IMR-90 (cell line): ENCODE results near the gene PPT2. TPM values are rescaled to one million over a fixed set of nuclear protein-coding genes. Genes with fewer than 3 reads are reported as not detected.

Source experiments
- ATAC-seq: fragments of 200-7000 bp; cut with Tn5 transposase; 2 replicates; pipeline ENCODE4 v1.9.1; 2020; ENCODE audit warnings: low read depth, mild to moderate bottlenecking, moderate library complexity
- BruUV-seq: library from RNA; stranded (reverse); fragments of 400-500 nt; replicated peaks from 2 replicates; lab custom pipeline; 2021; lab: Mats Ljungman, UMichigan
- CTCF ChIA-PET: fragments of 300-600 bp; formaldehyde crosslinking; extraction: SDS; loops from one replicate; lab custom pipeline; 2021; ENCODE audit warnings: antibody characterized with exemption; lab: Yijun Ruan, JAX
- POLR2A ChIA-PET: fragments of 300-600 bp; sonication (Branson Sonifier 250); formaldehyde crosslinking; loops from one replicate; lab custom pipeline; 2022; ENCODE audit warnings: antibody characterized with exemption; ENCODE audit not compliant: unreplicated experiment; lab: Charles Lee
- DNase-seq: peaks from one replicate; pipeline ENCODE4 v3.0.0; 2013
- H2AFZ ChIP-seq: replicated peaks from 2 replicates; pipeline ENCODE3; 2013; ENCODE audit warnings: low read length, mild to moderate bottlenecking; ENCODE audit not compliant: poor library complexity
- H2AK5ac ChIP-seq: 2 replicates; pipeline ENCODE4 v1.6.1; 2013; ENCODE audit warnings: low read depth, low read length, inconsistent platforms
- H2AK9ac ChIP-seq: replicated peaks from 2 replicates; pipeline ENCODE3; 2013; ENCODE audit warnings: mild to moderate bottlenecking, low read depth, low read length, moderate library complexity; ENCODE audit not compliant: poor library complexity
- H2BK120ac ChIP-seq: 2 replicates; pipeline ENCODE4 v1.6.1; 2013; ENCODE audit warnings: low read depth, low read length, inconsistent platforms
- H2BK15ac ChIP-seq: 3 replicates; pipeline ENCODE4 v1.6.1; 2013; ENCODE audit warnings: low read depth, low read length, inconsistent platforms
- H2BK20ac ChIP-seq: 2 replicates; pipeline ENCODE4 v1.6.1; 2013; ENCODE audit warnings: low read depth, mild to moderate bottlenecking, inconsistent platforms, low read length, moderate library complexity
- H2BK5ac ChIP-seq: 2 replicates; pipeline ENCODE4 v1.6.1; 2013; ENCODE audit warnings: mild to moderate bottlenecking, low read depth, low read length, inconsistent platforms; ENCODE audit not compliant: poor library complexity, severe bottlenecking
- H3K14ac ChIP-seq: replicated peaks from 2 replicates; pipeline ENCODE4 v1.6.1; 2013; ENCODE audit warnings: low read depth, low read length, inconsistent platforms
- H3K18ac ChIP-seq: 2 replicates; pipeline ENCODE4 v1.6.1; 2013; ENCODE audit warnings: low read depth, low read length, control low read depth
- H3K23ac ChIP-seq: 2 replicates; pipeline ENCODE4 v1.6.1; 2013; ENCODE audit warnings: low read depth, low read length, inconsistent platforms
- H3K27ac ChIP-seq: 2 replicates; pipeline ENCODE4 v1.5.1; 2013; ENCODE audit warnings: mild to moderate bottlenecking, control low read depth, low read length; ENCODE audit not compliant: insufficient read depth
- H3K27me3 ChIP-seq: 2 replicates; pipeline ENCODE4 v1.6.1; 2013; ENCODE audit warnings: low read length; ENCODE audit not compliant: control insufficient read depth, insufficient read depth
- H3K36me3 ChIP-seq: 2 replicates; pipeline ENCODE4 v1.6.1; 2013; ENCODE audit warnings: low read length, mixed read lengths; ENCODE audit not compliant: control insufficient read depth, insufficient read depth
- H3K4ac ChIP-seq: 2 replicates; pipeline ENCODE4 v1.6.1; 2013; ENCODE audit warnings: low read depth, low read length, inconsistent platforms
- H3K4me1 ChIP-seq: 2 replicates; pipeline ENCODE4 v1.6.1; 2013; ENCODE audit warnings: low read length, mixed read lengths; ENCODE audit not compliant: control insufficient read depth, insufficient read depth
- H3K4me2 ChIP-seq: 2 replicates; pipeline ENCODE4 v1.6.1; 2013; ENCODE audit warnings: low read depth, mild to moderate bottlenecking, control low read depth, low read length, moderate library complexity
- H3K4me3 ChIP-seq: 2 replicates; pipeline ENCODE4 v1.5.1; 2013; ENCODE audit warnings: low read depth, mild to moderate bottlenecking, control low read depth, low read length, moderate library complexity; ENCODE audit not compliant: insufficient read depth
- H3K56ac ChIP-seq: 2 replicates; pipeline ENCODE4 v1.6.1; 2013; ENCODE audit warnings: low read length, inconsistent platforms; ENCODE audit not compliant: insufficient read depth; ENCODE audit errors: extremely low read depth
- H3K79me1 ChIP-seq, 2 experiments: 2 replicates each; pipeline ENCODE4 v1.6.1; 2013; ENCODE audit warnings: low read length in 2 of 2, inconsistent platforms in 1 of 2, low read depth in 1 of 2
- H3K9ac ChIP-seq: 2 replicates; pipeline ENCODE4 v1.6.1; 2013; ENCODE audit warnings: low read depth, low read length, control low read depth
- H3K9me1 ChIP-seq: 2 replicates; pipeline ENCODE4 v1.6.1; 2013; ENCODE audit warnings: low read length, inconsistent platforms; ENCODE audit not compliant: insufficient read depth
- H3K9me3 ChIP-seq: 2 replicates; pipeline ENCODE4 v1.6.1; 2013; ENCODE audit warnings: low read length; ENCODE audit not compliant: control insufficient read depth, insufficient read depth
- H4K20me1 ChIP-seq: 2 replicates; pipeline ENCODE4 v1.6.1; 2013; ENCODE audit warnings: low read length, inconsistent platforms; ENCODE audit not compliant: insufficient read depth
- H4K5ac ChIP-seq: 2 replicates; pipeline ENCODE4 v1.6.1; 2013; ENCODE audit warnings: mild to moderate bottlenecking, low read depth, low read length, control low read depth
- H4K8ac ChIP-seq, 2 experiments: 2 replicates each; pipeline ENCODE4 v1.6.1; 2013; ENCODE audit warnings: low read depth in 2 of 2, low read length in 2 of 2, control low read depth in 1 of 2, inconsistent platforms in 1 of 2
- H4K91ac ChIP-seq: 2 replicates; pipeline ENCODE4 v1.6.1; 2013; ENCODE audit warnings: low read depth, low read length, inconsistent platforms; ENCODE audit not compliant: insufficient read depth
- MAFK ChIP-seq: IDR thresholded peaks from 2 replicates; pipeline ENCODE4 v1.6.1; 2012; ENCODE audit warnings: low read depth, low read length, improper control_type of control experiment
- WGBS, 2 experiments: methylation state at CpG; one replicate each; pipeline versions ENCODE4 v1.1.5 to v1.1.7; 2013; ENCODE audit warnings: missing lambda C conversion rate in 2 of 2; ENCODE audit not compliant: insufficient read length in 1 of 2; ENCODE audit errors: extremely low coverage in 2 of 2; 5-methylcytosine and 5-hydroxymethylcytosine counted together
- dilution Hi-C: fragments of 300-500 bp; cut with HindIII; formaldehyde crosslinking; loops from one replicate; pipeline ENCODE4 v1.14.3; 2018; ENCODE audit warnings: low sequenced_read_pairs; ENCODE audit not compliant: unreplicated experiment
- in situ Hi-C: fragments of 300-500 bp; cut with MboI; formaldehyde crosslinking; loops from 3 replicates; pipeline ENCODE4 v1.14.3; 2019; ENCODE audit warnings: low sequenced_read_pairs, inconsistent platforms, mixed read lengths
- intact Hi-C: fragments of 100-400 bp; cut with micrococcal nuclease; formaldehyde crosslinking; loops from 2 replicates; pipeline ENCODE4 v1.10.0; 2022
- polyA plus RNA-seq, 3 experiments: library from polyadenylated mRNA; depleted of rRNA; stranded (reverse); fragments of >200 nt; gene quantifications; 2 replicates each; pipeline ENCODE4 v1.2.3, GENCODE V29; 2012; ENCODE audit warnings: low replicate concordance in 1 of 3
- total RNA-seq: library from RNA; depleted of rRNA; stranded (reverse); fragments of >200 nt; gene quantifications from 2 replicates; pipeline ENCODE4 v1.2.3, GENCODE V29; 2012

PPT2 gene
- total and polyA plus RNA-seq, 2 of the 4 experiments (the other 2 are of a cell fraction) = 3.2 to 16.2 TPM

DNA sequence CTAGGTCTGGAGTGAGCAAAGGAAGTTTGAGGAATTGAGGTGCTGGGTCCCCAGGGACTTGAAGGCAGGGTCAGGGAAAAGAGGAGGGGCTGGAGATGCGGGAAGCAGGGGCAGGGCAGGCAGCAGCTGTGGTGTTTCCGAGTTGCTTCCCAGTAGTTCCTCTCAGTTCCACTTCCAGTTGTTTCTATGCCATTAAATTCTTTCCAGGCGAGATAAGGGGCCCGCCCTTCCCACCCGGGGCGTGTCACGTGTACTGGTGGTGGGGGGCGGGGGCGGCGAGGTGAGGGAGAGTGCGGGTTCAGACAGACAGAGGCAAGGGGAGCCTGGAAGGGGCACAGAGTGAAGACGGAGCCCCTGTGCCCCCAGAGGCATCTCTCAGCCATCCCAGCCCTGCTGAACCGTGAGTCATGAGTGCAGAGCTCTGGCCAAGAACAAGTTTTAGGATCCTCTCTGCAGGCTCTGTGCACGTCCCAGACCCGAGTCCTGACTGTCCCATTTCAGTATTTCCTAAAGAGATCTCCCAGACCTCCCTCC lies 45.8 kb upstream of the PPT2 start:
- H3K4me3 ChIP-seq = no peak overlapping the region
- H3K4me2 ChIP-seq = peak overlapping the region; percentile 51; the same call in 1 of the 2 replicates
- H3K9ac ChIP-seq = peak overlapping the region; percentile 18; the same call in 1 of the 2 replicates

More for the DNA sequence above, 45.8 kb upstream of the PPT2 start:
- in situ Hi-C loops = no loop called here
- Histone ChIP-seq H2BK120ac (peak overlapping the region; percentile 38; the same call in 1 of the 2 replicates), H3K9me1 (peaks cover 4% of the 10 kb centered on the region), H3K4ac (no peak overlapping the region; the same call in 1 of the 2 replicates), H2BK5ac (no peak overlapping the region), H3K23ac (no peak overlapping the region), H3K27ac (peak overlapping the region; percentile 83), H4K5ac (peak overlapping the region; percentile 75; the same call in 1 of the 2 replicates), H3K27me3 (peaks cover 29% of the 10 kb centered on the region), H3K4me1 (peaks cover 26% of the 10 kb centered on the region), H3K18ac (peak overlapping the region; percentile 43; the same call in 1 of the 2 replicates), H4K20me1 (no peaks in the 10 kb centered on the region), H4K8ac (0 out of 4 replicates have a peak overlapping the region, but pooled peaks of 1 of the 2 experiments have one; percentile 45), H2AK5ac (no peak overlapping the region), H3K9me3 (no peaks in the 10 kb centered on the region), H3K36me3 (peaks cover 3% of the 10 kb centered on the region; the same call in 1 of the 2 replicates), H2AFZ (no peak overlapping the region), H3K79me1 (peaks cover 0 to 2% of the 10 kb centered on the region in 2 experiments; a peak in 1 of 4 replicates), H4K91ac (peak overlapping the region; percentile 23; the same call in 1 of the 2 replicates), H3K56ac (no peak overlapping the region), H2AK9ac (peak overlapping the region; percentile 16), H3K14ac (no peak overlapping the region), H2BK20ac (no peak overlapping the region), H2BK15ac (no peak overlapping the region)
- peak; percentile 21 for DNase-seq
- ATAC-seq = peak; percentile 84
- BruUV-seq = no TSS peak
- POLR2A ChIA-PET = no interaction called here
- dilution Hi-C loops = no loop called here
- CTCF ChIA-PET = interaction anchor here (1.5 kb wide), 1 partner anchor 9 kb away, joined by 6 read pairs; no protein-coding TSS in a partner anchor
- TF ChIP-seq MAFK = no peak
- intact Hi-C loops = no loop called here
- 0% methylated on average over 2 of the region's 15 CpGs; no CpG with 5 or more reads in 1 of the 2 experiments for WGBS, 2 experiments
